DOHH2 (cell line): ENCODE results near the gene TFCP2.

ENCODE experiments used
- H3F3A ChIP-seq: fragments of 200-600 bp; sonication (generic), shearing (Covaris generic); 2 replicates; pipeline ENCODE4 v1.6.0; 2016; ENCODE audit warnings: antibody characterized with exemption, mild to moderate bottlenecking; ENCODE audit not compliant: control insufficient read depth, insufficient read depth
- H3K27ac ChIP-seq: fragments of 200-600 bp; sonication (generic); 2 replicates; pipeline ENCODE4 v1.5.1; 2014; ENCODE audit warnings: low read depth, mild to moderate bottlenecking, low read length, moderate library complexity
- H3K27me3 ChIP-seq: fragments of 200-600 bp; sonication (generic); 2 replicates; pipeline ENCODE4 v1.6.1; 2014; ENCODE audit warnings: mild to moderate bottlenecking, low read length, mixed read lengths; ENCODE audit not compliant: control insufficient read depth
- H3K36me3 ChIP-seq: fragments of 200-600 bp; sonication (generic); 2 replicates; pipeline ENCODE4 v1.6.1; 2014; ENCODE audit warnings: mild to moderate bottlenecking, low read length, moderate library complexity, mixed read lengths; ENCODE audit not compliant: control insufficient read depth
- H3K4me1 ChIP-seq: fragments of 200-600 bp; sonication (generic); 2 replicates; pipeline ENCODE4 v1.6.1; 2014; ENCODE audit warnings: mild to moderate bottlenecking, low read length, mixed read lengths; ENCODE audit not compliant: control insufficient read depth
- H3K4me2 ChIP-seq: fragments of 200-600 bp; sonication (generic); 2 replicates; pipeline ENCODE4 v1.6.0; 2014; ENCODE audit warnings: mild to moderate bottlenecking, low read length, moderate library complexity
- H3K4me3 ChIP-seq: fragments of 200-600 bp; sonication (generic); 2 replicates; pipeline ENCODE4 v1.5.1; 2014; ENCODE audit warnings: mild to moderate bottlenecking, low read length, mixed read lengths
- H3K79me2 ChIP-seq: fragments of 200-600 bp; sonication (generic); 2 replicates; pipeline ENCODE4 v1.6.1; 2014; ENCODE audit warnings: mild to moderate bottlenecking, low read length, mixed read lengths; ENCODE audit not compliant: control insufficient read depth
- H3K9me2 ChIP-seq: fragments of 200-600 bp; sonication (generic); replicated peaks from 2 replicates; pipeline ENCODE4 v1.6.1; 2014; ENCODE audit warnings: mild to moderate bottlenecking, low read length, mixed read lengths; ENCODE audit not compliant: control insufficient read depth
- H3K9me3 ChIP-seq: fragments of 200-600 bp; sonication (generic); 2 replicates; pipeline ENCODE4 v1.6.1; 2014; ENCODE audit warnings: antibody characterized with exemption, low read length, mixed read lengths; ENCODE audit not compliant: control insufficient read depth, insufficient read depth
- H4K20me1 ChIP-seq: fragments of 200-600 bp; sonication (generic); 2 replicates; pipeline ENCODE4 v1.6.0; 2014; ENCODE audit warnings: low read depth, mild to moderate bottlenecking, antibody characterized with exemption, low read length, moderate library complexity; ENCODE audit not compliant: control insufficient read depth, insufficient read depth
- EZH2phosphoT487 ChIP-seq: fragments of 200-600 bp; sonication (generic); IDR thresholded peaks from 2 replicates; pipeline ENCODE4 v1.6.1; 2017; ENCODE audit warnings: borderline replicate concordance, mild to moderate bottlenecking, antibody characterized with exemption, low read length, moderate library complexity, mixed read lengths
- TF ChIP-seq, protein P1 (sequence below): fragments of 200-600 bp; sonication (generic); IDR thresholded peaks from one replicate; pipeline ENCODE4 v1.5.1; 2014; ENCODE audit warnings: antibody characterized with exemption, mild to moderate bottlenecking, low read depth, low read length; ENCODE audit not compliant: poor library complexity, severe bottlenecking

TFCP2 gene

DNA sequence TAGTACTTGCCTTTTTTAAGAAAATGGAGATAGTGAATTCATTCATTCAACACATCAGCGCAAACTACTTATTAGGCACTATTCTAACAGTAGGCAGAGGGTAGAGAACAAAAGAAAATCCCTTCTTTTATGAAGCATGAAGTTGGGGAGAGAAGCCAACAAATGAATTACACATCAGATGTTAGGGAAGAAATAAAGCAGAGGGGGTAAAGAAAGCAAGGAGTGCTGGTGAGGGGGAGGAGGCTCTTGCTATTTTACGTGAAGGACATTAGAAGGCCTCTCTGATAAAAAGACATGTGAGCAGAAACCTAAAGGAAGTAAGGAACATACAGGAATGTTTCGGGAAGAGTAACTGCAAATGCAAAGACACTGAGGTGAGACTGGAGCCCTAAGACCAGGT lies 22.2 kb downstream of the TFCP2 start:
- no peak overlapping the region for H3K4me3 ChIP-seq
- no peaks in the 10 kb centered on the region; the same call in 1 of the 2 replicates for H3K79me2 ChIP-seq
- no peaks in the 10 kb centered on the region for H3F3A ChIP-seq
- H3K9me2 ChIP-seq = no peaks in the 10 kb centered on the region
- H3K36me3 ChIP-seq = no peaks in the 10 kb centered on the region
- no peak for TF ChIP-seq EZH2phosphoT487
- TF ChIP-seq, protein P1, sequence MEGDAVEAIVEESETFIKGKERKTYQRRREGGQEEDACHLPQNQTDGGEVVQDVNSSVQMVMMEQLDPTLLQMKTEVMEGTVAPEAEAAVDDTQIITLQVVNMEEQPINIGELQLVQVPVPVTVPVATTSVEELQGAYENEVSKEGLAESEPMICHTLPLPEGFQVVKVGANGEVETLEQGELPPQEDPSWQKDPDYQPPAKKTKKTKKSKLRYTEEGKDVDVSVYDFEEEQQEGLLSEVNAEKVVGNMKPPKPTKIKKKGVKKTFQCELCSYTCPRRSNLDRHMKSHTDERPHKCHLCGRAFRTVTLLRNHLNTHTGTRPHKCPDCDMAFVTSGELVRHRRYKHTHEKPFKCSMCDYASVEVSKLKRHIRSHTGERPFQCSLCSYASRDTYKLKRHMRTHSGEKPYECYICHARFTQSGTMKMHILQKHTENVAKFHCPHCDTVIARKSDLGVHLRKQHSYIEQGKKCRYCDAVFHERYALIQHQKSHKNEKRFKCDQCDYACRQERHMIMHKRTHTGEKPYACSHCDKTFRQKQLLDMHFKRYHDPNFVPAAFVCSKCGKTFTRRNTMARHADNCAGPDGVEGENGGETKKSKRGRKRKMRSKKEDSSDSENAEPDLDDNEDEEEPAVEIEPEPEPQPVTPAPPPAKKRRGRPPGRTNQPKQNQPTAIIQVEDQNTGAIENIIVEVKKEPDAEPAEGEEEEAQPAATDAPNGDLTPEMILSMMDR = no peak
- no peaks in the 10 kb centered on the region for H4K20me1 ChIP-seq
- H3K4me1 ChIP-seq = no peaks in the 10 kb centered on the region
- no peaks in the 10 kb centered on the region for H3K27me3 ChIP-seq
- H3K9me3 ChIP-seq = no peaks in the 10 kb centered on the region
- no peak overlapping the region for H3K27ac ChIP-seq
- H3K4me2 ChIP-seq = no peak overlapping the region

DNA sequence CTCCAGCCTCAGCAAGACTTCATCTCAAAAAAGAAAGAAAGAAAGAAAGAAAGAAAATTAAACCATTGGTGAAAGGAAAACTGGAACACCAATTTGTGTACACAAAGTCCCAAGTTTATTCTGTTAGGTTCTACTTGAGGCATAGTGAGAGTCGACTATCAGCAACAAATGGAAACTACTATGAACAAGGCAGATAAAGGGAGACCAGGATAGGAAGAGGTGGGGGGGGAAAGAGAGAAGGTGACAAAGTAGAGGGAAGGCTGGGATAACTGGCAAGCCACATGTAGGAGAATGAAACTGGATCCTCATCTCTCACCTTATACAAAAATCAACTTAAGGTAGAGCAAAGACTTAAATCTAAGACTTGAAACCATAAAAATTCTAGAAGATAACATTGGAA lies 25.6 kb downstream of the TFCP2 start:
- H3K36me3 ChIP-seq = no peaks in the 10 kb centered on the region
- H3F3A ChIP-seq = no peaks in the 10 kb centered on the region
- TF ChIP-seq, protein P1 = no peak
- TF ChIP-seq EZH2phosphoT487 = no peak
- H3K27me3 ChIP-seq = no peaks in the 10 kb centered on the region
- no peak overlapping the region for H3K4me3 ChIP-seq
- no peaks in the 10 kb centered on the region for H3K9me3 ChIP-seq
- peaks cover 3% of the 10 kb centered on the region; the same call in 1 of the 2 replicates for H3K79me2 ChIP-seq
- H4K20me1 ChIP-seq = no peaks in the 10 kb centered on the region
- H3K27ac ChIP-seq = no peak overlapping the region
- H3K9me2 ChIP-seq = no peaks in the 10 kb centered on the region
- H3K4me2 ChIP-seq = no peak overlapping the region
- H3K4me1 ChIP-seq = no peaks in the 10 kb centered on the region

DNA sequence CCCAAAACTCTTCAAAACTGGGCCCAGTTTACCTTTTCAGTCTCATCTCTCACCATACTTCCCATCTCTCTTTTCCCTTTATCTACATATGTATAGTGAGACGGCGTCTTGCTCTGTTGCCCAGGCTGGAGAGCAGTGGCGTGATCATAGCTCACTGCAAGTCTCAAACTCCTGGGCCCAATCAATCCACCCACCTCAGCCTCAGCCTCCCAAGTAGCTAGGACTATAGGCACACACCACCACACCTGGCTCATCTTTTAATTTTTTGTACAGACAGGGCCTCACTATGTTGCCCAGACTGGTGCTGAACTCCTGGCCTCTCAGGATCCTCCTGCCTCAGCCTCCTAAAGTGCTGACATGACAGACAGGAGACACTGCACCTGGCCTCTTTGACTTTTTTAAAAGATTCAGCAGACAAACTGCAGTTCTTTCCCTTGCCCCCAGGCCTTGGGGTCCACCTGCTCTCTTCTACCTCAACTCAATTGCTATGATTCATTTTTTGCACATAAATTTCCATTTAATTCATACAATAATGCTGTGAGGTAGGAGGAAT lies 33.6 kb downstream of the TFCP2 start:
- no peak for TF ChIP-seq EZH2phosphoT487
- TF ChIP-seq, protein P1 = no peak
- H3K27ac ChIP-seq = no peak overlapping the region
- H3K4me3 ChIP-seq = no peak overlapping the region
- no peak overlapping the region for H3K4me2 ChIP-seq
- no peaks in the 10 kb centered on the region for H4K20me1 ChIP-seq
- H3K4me1 ChIP-seq = no peaks in the 10 kb centered on the region
- H3F3A ChIP-seq = no peaks in the 10 kb centered on the region
- H3K79me2 ChIP-seq = 0 out of 2 replicates have a peak, but pooled peaks cover 3% of the 10 kb centered on the region
- H3K9me2 ChIP-seq = no peaks in the 10 kb centered on the region
- no peaks in the 10 kb centered on the region for H3K36me3 ChIP-seq
- H3K27me3 ChIP-seq = no peaks in the 10 kb centered on the region
- H3K9me3 ChIP-seq = no peaks in the 10 kb centered on the region
